ENCODE measurements around the gene RAC2. TPM values are rescaled to one million over a fixed set of nuclear protein-coding genes. Genes with fewer than 3 reads are reported as not detected.

The RAC2 gene
- total RNA-seq, 4 donors from 2014 or later = 7.8 to 49.8 (median 14.5) TPM

- no peak for TF ChIP-seq CTCF (IDR thresholded peaks at IDR 0.05; ENCODE audit: low read depth)
Measured at GRCh38 chr22:37287550-37287951, 43.5 kb upstream of the RAC2 start.

- no peak for TF ChIP-seq CTCF (IDR thresholded peaks at IDR 0.05; ENCODE audit: low read depth)
Measured at GRCh38 chr22:37285937-37286336, 41.9 kb upstream of the RAC2 start.

GRCh38 chr22:37284805-37285355 is 40.8 kb upstream of the RAC2 start:
- no peak for TF ChIP-seq CTCF (IDR thresholded peaks at IDR 0.05; ENCODE audit: low read depth)

- TF ChIP-seq CTCF (IDR thresholded peaks at IDR 0.05; ENCODE audit: low read depth) = no peak
Measured at GRCh38 chr22:37284126-37284804, 40.2 kb upstream of the RAC2 start.

GRCh38 chr22:37283393-37283937 is 39.4 kb upstream of the RAC2 start:
- TF ChIP-seq CTCF (IDR thresholded peaks at IDR 0.05; ENCODE audit: low read depth) = no peak

- TF ChIP-seq CTCF (IDR thresholded peaks at IDR 0.05; ENCODE audit: low read depth) = no peak
Measured at GRCh38 chr22:37282385-37282677, 38.3 kb upstream of the RAC2 start, which contains the start of gene CYTH4. TSS of gene CYTH4 (plus strand) at chr22:37282508. CDS start at chr22:37282570, 62 bp downstream.

- TF ChIP-seq CTCF (IDR thresholded peaks at IDR 0.05; ENCODE audit: low read depth) = no peak
Measured at GRCh38 chr22:37281646-37282384, 37.7 kb upstream of the RAC2 start.
